Measurements from ENCODE around the gene ZDHHC12.
"Not testable (repeated sequence)": the region's sequence is repeated elsewhere in the genome, so short reads cannot be mapped to it uniquely, and the experiment has no call there.

ZDHHC12 gene

GRCh38 chr9:128696923-128697707 is 26.8 kb downstream of the ZDHHC12 start:
- H3K36me3 ChIP-seq (ENCODE audit: control insufficient read depth, insufficient read depth, low read length) = peaks cover 47% of the 10 kb centered on the region
- H3K27ac ChIP-seq (ENCODE audit: low read depth, low read length) = peak overlapping the region; percentile 16
- no peak overlapping the region for H3K4me3 ChIP-seq (ENCODE audit: low read depth, low read length)
- H3K27me3 ChIP-seq (ENCODE audit: control insufficient read depth, insufficient read depth, low read length) = no peaks in the 10 kb centered on the region
- no peaks in the 10 kb centered on the region for H3K4me1 ChIP-seq (ENCODE audit: control insufficient read depth, insufficient read depth, low read length)
- no peak overlapping the region for H3K9ac ChIP-seq (ENCODE audit: low read depth, low read length)
- H3K9me3 ChIP-seq (ENCODE audit: control insufficient read depth, insufficient read depth, low read length) = no peaks in the 10 kb centered on the region

- H3K27ac ChIP-seq (ENCODE audit: low read depth, low read length) = no peak overlapping the region
- H3K9me3 ChIP-seq (ENCODE audit: control insufficient read depth, insufficient read depth, low read length) = no peaks in the 10 kb centered on the region
- peaks cover 62% of the 10 kb centered on the region for H3K36me3 ChIP-seq (ENCODE audit: control insufficient read depth, insufficient read depth, low read length)
- H3K9ac ChIP-seq (ENCODE audit: low read depth, low read length) = no peak overlapping the region
- H3K27me3 ChIP-seq (ENCODE audit: control insufficient read depth, insufficient read depth, low read length) = no peaks in the 10 kb centered on the region
- H3K4me3 ChIP-seq (ENCODE audit: low read depth, low read length) = no peak overlapping the region
- H3K4me1 ChIP-seq (ENCODE audit: control insufficient read depth, insufficient read depth, low read length) = 0 out of 2 replicates have a peak, but pooled peaks cover 4% of the 10 kb centered on the region
Measured at GRCh38 chr9:128694344-128694743, 29.6 kb downstream of the ZDHHC12 start.

- H3K36me3 ChIP-seq (ENCODE audit: control insufficient read depth, insufficient read depth, low read length) = peaks cover 62% of the 10 kb centered on the region
Measured at GRCh38 chr9:128693738-128694137, 30.2 kb downstream of the ZDHHC12 start.

GRCh38 chr9:128690684-128691034 is 33.3 kb downstream of the ZDHHC12 start:
- Histone ChIP-seq H3K4me3 (ENCODE audit: low read depth, low read length) (peak overlapping the region; percentile 94), H3K9me3 (ENCODE audit: control insufficient read depth, insufficient read depth, low read length) (no peaks in the 10 kb centered on the region), H3K36me3 (ENCODE audit: control insufficient read depth, insufficient read depth, low read length) (peaks cover 59% of the 10 kb centered on the region), H3K27ac (ENCODE audit: low read depth, low read length) (peak overlapping the region; percentile 88), H3K27me3 (ENCODE audit: control insufficient read depth, insufficient read depth, low read length) (no peaks in the 10 kb centered on the region), H3K4me1 (ENCODE audit: control insufficient read depth, insufficient read depth, low read length) (peaks cover 16% of the 10 kb centered on the region; the same call in 1 of the 2 replicates), H3K9ac (ENCODE audit: low read depth, low read length) (peak overlapping the region; percentile 93)

More at GRCh38 chr9:128693738-128694137, 30.2 kb downstream of the ZDHHC12 start:
- not testable (repeated sequence) for H3K27ac ChIP-seq (ENCODE audit: low read depth, low read length); H3K4me3 ChIP-seq (ENCODE audit: low read depth, low read length); H3K27me3 ChIP-seq (ENCODE audit: control insufficient read depth, insufficient read depth, low read length); H3K9me3 ChIP-seq (ENCODE audit: control insufficient read depth, insufficient read depth, low read length); H3K9ac ChIP-seq (ENCODE audit: low read depth, low read length); H3K4me1 ChIP-seq (ENCODE audit: control insufficient read depth, insufficient read depth, low read length)

- Histone ChIP-seq H3K36me3 (ENCODE audit: control insufficient read depth, insufficient read depth, low read length) (peaks cover 59% of the 10 kb centered on the region), H3K27ac (ENCODE audit: low read depth, low read length) (peak overlapping the region; percentile 88), H3K9ac (ENCODE audit: low read depth, low read length) (peak overlapping the region; percentile 93), H3K27me3 (ENCODE audit: control insufficient read depth, insufficient read depth, low read length) (no peaks in the 10 kb centered on the region), H3K4me1 (ENCODE audit: control insufficient read depth, insufficient read depth, low read length) (peaks cover 16% of the 10 kb centered on the region; the same call in 1 of the 2 replicates), H3K4me3 (ENCODE audit: low read depth, low read length) (peak overlapping the region; percentile 94), H3K9me3 (ENCODE audit: control insufficient read depth, insufficient read depth, low read length) (no peaks in the 10 kb centered on the region)
Measured at GRCh38 chr9:128689820-128690683, 33.9 kb downstream of the ZDHHC12 start.

- Histone ChIP-seq H3K4me1 (ENCODE audit: control insufficient read depth, insufficient read depth, low read length) (peaks cover 16% of the 10 kb centered on the region; the same call in 1 of the 2 replicates), H3K27me3 (ENCODE audit: control insufficient read depth, insufficient read depth, low read length) (no peaks in the 10 kb centered on the region), H3K9ac (ENCODE audit: low read depth, low read length) (peak overlapping the region; percentile 82; the same call in 1 of the 2 replicates), H3K9me3 (ENCODE audit: control insufficient read depth, insufficient read depth, low read length) (no peaks in the 10 kb centered on the region), H3K4me3 (ENCODE audit: low read depth, low read length) (peak overlapping the region; percentile 65; the same call in 1 of the 2 replicates), H3K27ac (ENCODE audit: low read depth, low read length) (peak overlapping the region; percentile 94), H3K36me3 (ENCODE audit: control insufficient read depth, insufficient read depth, low read length) (peaks cover 57% of the 10 kb centered on the region)
Measured at GRCh38 chr9:128689293-128689774, 34.6 kb downstream of the ZDHHC12 start.

- H3K9ac ChIP-seq (ENCODE audit: low read depth, low read length) = peak within 1 kb of the TSS; percentile 93
- H3K9me3 ChIP-seq (ENCODE audit: control insufficient read depth, insufficient read depth, low read length) = no peaks in the 10 kb centered on the region
- H3K4me3 ChIP-seq (ENCODE audit: low read depth, low read length) = peak within 1 kb of the TSS; percentile 94
- peaks cover 16% of the 10 kb centered on the region; the same call in 1 of the 2 replicates for H3K4me1 ChIP-seq (ENCODE audit: control insufficient read depth, insufficient read depth, low read length)
- no peaks in the 10 kb centered on the region for H3K27me3 ChIP-seq (ENCODE audit: control insufficient read depth, insufficient read depth, low read length)
- H3K36me3 ChIP-seq (ENCODE audit: control insufficient read depth, insufficient read depth, low read length) = peaks cover 50% of the 10 kb centered on the region
- peak within 1 kb of the TSS; percentile 94 for H3K27ac ChIP-seq (ENCODE audit: low read depth, low read length)
Measured at GRCh38 chr9:128688501-128689292, 35.2 kb downstream of the ZDHHC12 start, which contains the start of gene SET. Gene SET, plus strand, starts transcription at chr9:128689222. Its CDS starts 361 bp downstream, at chr9:128689583.

GRCh38 chr9:128687453-128687852 is 36.5 kb downstream of the ZDHHC12 start:
- H3K9ac ChIP-seq (ENCODE audit: low read depth, low read length) = no peak overlapping the region

GRCh38 chr9:128685636-128686489 is 38.1 kb downstream of the ZDHHC12 start:
- Histone ChIP-seq H3K9me3 (ENCODE audit: control insufficient read depth, insufficient read depth, low read length) (no peaks in the 10 kb centered on the region), H3K4me3 (ENCODE audit: low read depth, low read length) (peak overlapping the region; percentile 94), H3K36me3 (ENCODE audit: control insufficient read depth, insufficient read depth, low read length) (peaks cover 22% of the 10 kb centered on the region), H3K27me3 (ENCODE audit: control insufficient read depth, insufficient read depth, low read length) (no peaks in the 10 kb centered on the region), H3K9ac (ENCODE audit: low read depth, low read length) (no peak overlapping the region), H3K4me1 (ENCODE audit: control insufficient read depth, insufficient read depth, low read length) (peaks cover 12% of the 10 kb centered on the region; the same call in 1 of the 2 replicates), H3K27ac (ENCODE audit: low read depth, low read length) (peak overlapping the region; percentile 25)

More at GRCh38 chr9:128687453-128687852, 36.5 kb downstream of the ZDHHC12 start:
- no peak overlapping the region for H3K27ac ChIP-seq (ENCODE audit: low read depth, low read length)
- no peaks in the 10 kb centered on the region for H3K9me3 ChIP-seq (ENCODE audit: control insufficient read depth, insufficient read depth, low read length)
- peak overlapping the region; percentile 72 for H3K4me3 ChIP-seq (ENCODE audit: low read depth, low read length)
- no peaks in the 10 kb centered on the region for H3K27me3 ChIP-seq (ENCODE audit: control insufficient read depth, insufficient read depth, low read length)
- H3K4me1 ChIP-seq (ENCODE audit: control insufficient read depth, insufficient read depth, low read length) = peaks cover 16% of the 10 kb centered on the region; the same call in 1 of the 2 replicates
- H3K36me3 ChIP-seq (ENCODE audit: control insufficient read depth, insufficient read depth, low read length) = peaks cover 38% of the 10 kb centered on the region
